GM12801 (cell line): ENCODE results near the gene PTEN.

Experiments
- CTCF ChIP-seq: IDR thresholded peaks from one replicate; pipeline ENCODE4 v1.5.1; 2011; ENCODE audit warnings: control low read depth; ENCODE audit not compliant: insufficient read length; ENCODE audit errors: extremely low read depth

PTEN gene

GRCh38 chr10:87945984-87946383, 82.6 kb downstream of the PTEN start:
- TF ChIP-seq CTCF = no peak

- no peak for TF ChIP-seq CTCF
These were observed 89.2 kb downstream of the PTEN start for GRCh38 chr10:87952612-87953011.

GRCh38 chr10:87956055-87956454, 92.6 kb downstream of the PTEN start:
- no peak for TF ChIP-seq CTCF

- TF ChIP-seq CTCF = no peak
These were observed 94.3 kb downstream of the PTEN start for GRCh38 chr10:87957702-87958101.

GRCh38 chr10:87960230-87960629, 96.8 kb downstream of the PTEN start:
- TF ChIP-seq CTCF = no peak

GRCh38 chr10:87961314-87961713, 97.9 kb downstream of the PTEN start:
- TF ChIP-seq CTCF = no peak

- TF ChIP-seq CTCF = no peak
These were observed 103.0 kb downstream of the PTEN start for GRCh38 chr10:87966459-87966858.

GRCh38 chr10:87973635-87974034, 110.2 kb downstream of the PTEN start:
- TF ChIP-seq CTCF = no peak
